GM19328 (cell line): ENCODE data around the gene USP21.
A peak's percentile ranks its signal among the peaks of the same experiment; 100 is the strongest.

Experiments
- ATAC-seq: cut with Tn5 transposase; IDR thresholded peaks from one replicate; pipeline ENCODE4 v1.9.1; 2021; ENCODE audit warnings: mild to moderate bottlenecking, moderate library complexity; ENCODE audit not compliant: unreplicated experiment

Gene USP21

DNA sequence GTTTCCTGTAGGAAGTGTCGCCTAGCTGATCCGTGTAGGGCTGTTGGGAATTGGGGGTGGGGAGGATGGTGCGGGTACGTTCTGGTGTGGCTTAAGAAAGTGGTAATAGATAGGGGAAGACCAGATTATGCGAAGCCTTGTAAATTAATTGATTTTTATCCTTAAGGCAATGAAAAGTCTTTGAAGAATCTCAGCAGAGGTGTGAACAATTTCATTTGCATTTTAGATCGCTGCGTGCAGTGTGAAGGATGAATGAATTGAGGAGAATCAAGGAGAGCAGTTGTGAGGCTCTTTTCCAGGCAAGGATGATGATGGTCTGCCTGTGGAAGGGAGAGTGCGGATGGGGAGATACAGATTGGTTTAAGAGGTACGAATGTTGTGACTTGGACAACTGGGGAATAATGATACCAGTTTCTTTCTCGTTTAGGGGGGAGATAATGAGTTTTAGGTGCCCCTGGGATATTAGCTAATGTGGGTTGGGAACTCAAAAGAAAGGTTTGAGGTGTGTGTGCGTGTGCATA, 26.0 kb upstream of the USP21 start:
- ATAC-seq, result no peak

DNA sequence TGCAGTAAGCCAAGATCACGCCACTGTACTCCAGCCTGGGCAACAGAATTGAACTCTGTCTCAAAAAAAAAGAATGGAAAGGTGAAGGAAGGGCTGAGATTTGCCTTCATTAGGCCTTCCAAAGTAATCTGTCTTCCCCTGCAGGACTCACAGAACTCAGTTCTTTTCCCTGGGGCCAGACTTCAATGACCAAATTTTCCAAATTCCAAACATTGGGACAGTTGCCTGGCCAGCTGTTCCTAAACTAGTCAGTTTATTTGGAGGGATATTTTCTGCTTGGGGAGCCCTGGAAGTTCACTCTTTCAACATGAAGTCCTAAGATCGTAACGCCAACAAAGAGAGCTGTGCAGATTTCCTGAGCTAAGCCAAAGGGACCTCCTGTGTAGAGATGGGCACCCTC, 21.4 kb upstream of the USP21 start:
- no peak for ATAC-seq

GRCh38 chr1:161138431-161138830, 20.9 kb upstream of the USP21 start:
- no peak for ATAC-seq

- ATAC-seq, result no peak
Observed at GRCh38 chr1:161139766-161140165, 19.5 kb upstream of the USP21 start.

DNA sequence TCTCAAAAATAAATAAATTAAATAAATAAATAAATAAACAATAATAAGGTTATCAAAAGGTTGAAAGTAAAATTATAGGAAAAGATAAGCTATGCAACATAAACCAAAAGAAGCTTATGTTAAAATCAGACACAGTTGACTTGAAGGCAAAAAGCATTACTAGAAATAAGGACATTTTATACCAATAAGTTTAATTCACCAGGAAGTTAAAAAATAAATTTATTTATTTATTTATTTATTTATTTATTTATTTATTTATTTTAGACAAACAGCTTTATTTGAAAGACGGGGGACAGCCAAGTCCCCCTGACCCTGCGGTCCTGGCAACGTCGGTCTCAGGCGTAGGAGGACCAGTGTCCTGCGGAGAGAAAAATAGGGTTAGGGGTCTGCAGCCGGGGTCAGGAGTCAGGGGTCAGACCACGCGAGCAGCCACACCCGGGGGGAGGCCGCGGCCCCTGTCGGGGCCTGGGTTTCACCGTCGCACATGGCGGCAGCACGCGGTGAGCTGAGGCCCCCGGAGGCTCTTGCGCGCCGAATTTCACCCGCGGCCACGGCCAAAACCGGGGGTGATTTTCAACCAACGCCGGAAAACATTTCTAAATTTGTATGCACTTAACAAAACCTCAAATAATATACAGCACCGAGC, 18.4 kb upstream of the USP21 start:
- ATAC-seq, result no peak

DNA sequence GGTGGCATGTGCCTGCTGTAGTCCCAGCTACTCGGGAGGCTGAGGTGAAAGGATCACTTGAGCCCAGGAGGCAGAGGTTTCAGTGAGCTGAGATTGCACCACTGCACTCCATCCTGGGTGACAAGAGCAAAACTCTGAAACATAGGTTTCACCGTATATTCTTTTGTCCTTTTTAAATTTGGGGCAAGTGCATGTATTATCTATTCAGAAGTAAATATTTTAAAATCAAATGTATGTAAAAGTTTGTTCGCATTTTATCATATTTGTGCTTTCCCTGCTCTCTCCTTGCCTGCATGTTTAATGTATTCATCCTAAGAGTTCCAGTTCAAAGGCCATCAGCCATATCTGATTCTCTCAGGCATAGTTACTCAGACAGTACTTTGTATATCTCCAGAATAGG, 13.5 kb upstream of the USP21 start:
- ATAC-seq, result no peak

DNA sequence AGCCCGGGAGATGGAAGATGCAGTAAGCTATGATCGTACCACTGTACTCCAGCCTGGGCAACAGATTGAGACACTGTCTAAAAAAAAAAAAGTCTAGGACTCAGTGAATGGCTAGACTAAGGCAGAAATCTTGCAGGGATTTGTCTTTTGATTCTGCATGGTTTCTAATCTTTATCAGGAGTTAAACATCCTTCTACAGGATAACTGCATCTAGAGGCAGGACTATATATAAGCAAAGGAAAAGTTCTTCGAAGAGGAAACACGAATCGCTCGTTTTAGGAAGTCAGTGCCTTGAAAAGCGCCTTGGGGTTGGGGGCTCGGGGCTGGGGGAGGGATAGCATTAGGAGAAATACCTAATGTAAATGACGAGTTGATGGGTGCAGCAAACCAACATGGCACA, 6.1 kb upstream of the USP21 start:
- no peak for ATAC-seq

DNA sequence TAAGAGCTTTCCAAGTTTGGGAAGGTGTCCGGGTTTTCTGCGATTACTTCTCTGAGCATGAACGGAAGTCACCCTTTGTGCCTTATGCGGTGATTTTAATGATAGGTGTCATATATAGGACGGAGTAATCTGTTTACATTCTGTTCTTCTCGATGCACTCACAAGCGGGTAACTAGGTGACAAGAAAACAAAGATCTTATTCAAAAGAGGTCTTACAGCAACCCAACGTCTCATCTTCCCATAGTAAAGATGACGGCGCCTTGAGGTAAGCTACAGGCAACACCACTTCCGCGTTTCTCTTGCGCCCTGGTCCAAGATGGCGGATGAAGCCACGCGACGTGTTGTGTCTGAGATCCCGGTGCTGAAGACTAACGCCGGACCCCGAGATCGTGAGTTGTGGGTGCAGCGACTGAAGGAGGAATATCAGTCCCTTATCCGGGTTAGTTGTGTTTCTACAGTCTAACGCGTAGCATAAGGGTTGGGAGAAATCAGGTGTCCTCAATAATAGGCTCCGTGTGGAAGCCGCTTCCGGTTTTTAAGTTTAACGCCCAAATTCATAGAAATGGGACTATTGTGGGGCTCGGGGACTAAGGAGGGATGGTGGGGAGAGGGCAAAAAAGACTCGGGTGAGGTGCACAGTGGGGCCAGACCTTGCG, 5.5 kb upstream of the USP21 start, which contains the start of gene UFC1:
UFC1 (plus strand) TSS at position 297 of the 656 bp plus-strand sequence; CDS start at position 317, 20 bp downstream.
- peak; percentile 82 for ATAC-seq

- no peak for ATAC-seq
Observed at GRCh38 chr1:161157867-161158266, 1.4 kb upstream of the USP21 start.

- no peak for ATAC-seq
Observed at GRCh38 chr1:161158316-161159010, 837 bp upstream of the USP21 start.

GRCh38 chr1:161159913-161160243, 578 bp downstream of the USP21 start:
- no peak for ATAC-seq

GRCh38 chr1:161160671-161161145, 1.4 kb downstream of the USP21 start:
- no peak for ATAC-seq

- ATAC-seq, result no peak
Observed at GRCh38 chr1:161161652-161162051, 2.4 kb downstream of the USP21 start.

DNA sequence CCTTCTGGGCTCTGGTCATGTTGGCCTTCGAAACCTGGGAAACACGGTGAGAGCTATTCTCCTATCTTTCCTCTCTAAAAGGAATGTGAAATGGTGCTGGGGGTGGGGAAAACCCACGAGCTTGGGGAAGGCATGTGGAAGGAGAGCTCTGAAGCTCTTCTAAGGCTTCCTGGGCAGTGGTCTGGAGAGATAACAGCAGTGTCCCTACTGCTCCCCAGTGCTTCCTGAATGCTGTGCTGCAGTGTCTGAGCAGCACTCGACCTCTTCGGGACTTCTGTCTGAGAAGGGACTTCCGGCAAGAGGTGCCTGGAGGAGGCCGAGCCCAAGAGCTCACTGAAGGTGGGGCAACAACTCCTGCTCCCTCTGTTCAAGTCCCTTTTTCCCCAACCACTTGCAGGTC, 2.8 kb downstream of the USP21 start:
- ATAC-seq, result no peak

DNA sequence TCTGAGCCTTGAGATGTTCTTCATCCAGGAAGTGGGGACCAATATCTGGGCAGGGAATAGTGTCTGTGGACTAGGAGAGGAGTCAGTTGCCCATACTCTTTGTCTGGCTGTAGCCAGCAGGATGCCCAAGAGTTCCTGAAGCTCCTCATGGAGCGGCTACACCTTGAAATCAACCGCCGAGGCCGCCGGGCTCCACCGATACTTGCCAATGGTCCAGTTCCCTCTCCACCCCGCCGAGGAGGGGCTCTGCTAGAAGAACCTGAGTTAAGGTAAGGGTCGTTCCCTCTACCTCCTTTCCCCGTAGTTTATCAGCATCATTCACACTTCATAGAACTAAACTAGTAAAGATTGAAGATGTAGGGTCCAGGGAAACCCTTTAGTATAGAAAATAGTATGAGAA, 3.5 kb downstream of the USP21 start:
- ATAC-seq, result no peak

GRCh38 chr1:161163793-161164192, 4.5 kb downstream of the USP21 start:
- no peak for ATAC-seq

DNA sequence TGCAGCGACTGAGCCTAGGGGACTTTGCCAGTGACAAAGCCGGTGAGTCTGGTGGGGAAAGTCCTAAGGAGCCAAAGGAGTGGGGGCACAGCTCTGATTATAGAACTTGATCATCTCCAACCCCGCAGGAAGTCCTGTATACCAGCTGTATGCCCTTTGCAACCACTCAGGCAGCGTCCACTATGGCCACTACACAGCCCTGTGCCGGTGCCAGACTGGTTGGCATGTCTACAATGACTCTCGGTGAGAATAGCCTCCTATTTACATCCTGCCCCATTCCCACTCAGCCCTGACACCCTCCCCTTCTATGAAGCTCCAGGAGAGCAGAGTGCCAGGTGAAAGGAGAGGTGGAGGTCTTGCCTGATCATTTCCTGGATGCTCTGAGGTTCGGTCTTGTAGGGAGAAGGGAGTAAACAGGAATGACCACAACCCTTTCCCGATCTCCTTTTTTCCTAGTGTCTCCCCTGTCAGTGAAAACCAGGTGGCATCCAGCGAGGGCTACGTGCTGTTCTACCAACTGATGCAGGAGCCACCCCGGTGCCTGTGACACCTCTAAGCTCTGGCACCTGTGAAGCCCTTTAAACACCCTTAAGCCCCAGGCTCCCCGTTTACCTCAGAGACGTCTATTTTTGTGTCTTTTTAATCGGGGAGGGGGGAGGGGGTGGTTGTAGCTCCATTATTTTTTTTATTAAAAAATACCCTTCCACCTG, 5.8 kb downstream of the USP21 start:
- ATAC-seq, result no peak

GRCh38 chr1:161165742-161166668, 6.7 kb downstream of the USP21 start, which contains the start of gene PPOX:
PPOX (plus strand) TSS chr1:161166426; CDS start chr1:161166848, 422 bp downstream.
- peak; percentile 90 for ATAC-seq

GRCh38 chr1:161166669-161167548, 7.6 kb downstream of the USP21 start:
- ATAC-seq, result no peak
